Measurements from ENCODE around the gene KIF5C. TPM values are rescaled to one million over a fixed set of nuclear protein-coding genes. Genes with fewer than 3 reads are reported as not detected.

KIF5C gene
- total and polyA plus RNA-seq, 2 of the 13 experiments (the other 11 are each of a cell fraction or from before 2014, with no cell fraction given), result 0.15 to 0.20 TPM

DNA sequence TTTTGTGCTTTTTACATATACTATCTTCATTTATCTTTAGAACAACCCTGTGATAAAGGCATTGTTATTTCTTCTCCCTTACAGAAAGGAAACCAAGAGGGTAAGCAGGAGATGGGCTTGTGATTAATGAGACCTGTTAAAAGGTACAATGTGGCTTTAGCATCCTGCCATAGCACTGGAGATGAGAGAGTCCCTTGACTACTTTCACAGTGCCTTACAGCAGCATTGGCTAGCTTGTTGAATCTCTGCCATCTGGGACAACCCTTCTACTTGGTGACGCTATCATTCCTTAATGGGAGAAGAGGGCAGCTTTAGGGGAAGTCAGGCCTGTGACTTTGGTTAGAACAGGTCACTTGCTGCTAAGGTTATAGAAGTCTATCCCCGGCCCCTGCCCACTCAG is 95.4 kb downstream of the KIF5C start:
- no peaks in the 10 kb centered on the region for H3K9me3 ChIP-seq (ENCODE audit: low read length)
- no peaks in the 10 kb centered on the region for H3K36me3 ChIP-seq (replicated peaks in 1 of 2; ENCODE audit: control insufficient read depth in 1 of 2, insufficient read depth in 2 of 2, low read length in 2 of 2)
- BruUV-seq (replicated peaks), result no TSS peak
- DNase-seq (ENCODE audit: low spot score) (no peak), ATAC-seq (no peak), FAIRE-seq (no peak)
- no peaks in the 10 kb centered on the region for H3K4me1 ChIP-seq (ENCODE audit: insufficient read depth, low read length)
- no peaks in the 10 kb centered on the region for H3K79me2 ChIP-seq (ENCODE audit: insufficient read depth, low read length)
- 0 out of 5 replicates have a peak, but pooled peaks cover 0 to 6% of the 10 kb centered on the region in 2 experiments for H3K27me3 ChIP-seq (ENCODE audit: control insufficient read depth in 1 of 2, insufficient read depth in 2 of 2, low read length in 2 of 2)
- POLR2A ChIA-PET, result no interaction called here
- TF ChIP-seq WIZ (CRISPR knock-in tag; IDR thresholded peaks at IDR 0.05) (no peak), ZNF30 (CRISPR knock-in tag; IDR thresholded peaks at IDR 0.05) (no peak)
- in situ Hi-C loops (cut with HindIII; ENCODE audit: extremely low pct_ligation_motif_present, low pct_unique_long_range_greater_than_20kb), result no loop called here
- no peak overlapping the region for H2AFZ ChIP-seq (ENCODE audit: low read length)
- no peak overlapping the region for H3K9ac ChIP-seq (ENCODE audit: insufficient read depth, low read depth, low read length)
- intact Hi-C loops (cut with micrococcal nuclease; ENCODE audit: unreplicated experiment), result loop anchor here (2.0 kb wide), 1 partner anchor 34 kb away; no protein-coding TSS in a partner anchor
- WGBS (ENCODE audit: low lambda C conversion rate), result 0% methylated on average over 2 of the region's 2 CpGs
- no peaks in the 10 kb centered on the region for H4K20me1 ChIP-seq (ENCODE audit: insufficient read depth, low read length)
- H3K4me3 ChIP-seq (replicated peaks in 1 of 3; ENCODE audit: insufficient read depth in 1 of 3, low read depth in 2 of 3, low read length in 3 of 3), result no peak overlapping the region
- CTCF ChIA-PET (ENCODE audit: low intra/inter-chr PET ratio, low total read pairs), result no interaction called here
- H3K27ac ChIP-seq (ENCODE audit: extremely low read length, insufficient read depth, low read length), result no peak overlapping the region
- H3K4me2 ChIP-seq (ENCODE audit: low read depth, low read length), result no peak overlapping the region

DNA sequence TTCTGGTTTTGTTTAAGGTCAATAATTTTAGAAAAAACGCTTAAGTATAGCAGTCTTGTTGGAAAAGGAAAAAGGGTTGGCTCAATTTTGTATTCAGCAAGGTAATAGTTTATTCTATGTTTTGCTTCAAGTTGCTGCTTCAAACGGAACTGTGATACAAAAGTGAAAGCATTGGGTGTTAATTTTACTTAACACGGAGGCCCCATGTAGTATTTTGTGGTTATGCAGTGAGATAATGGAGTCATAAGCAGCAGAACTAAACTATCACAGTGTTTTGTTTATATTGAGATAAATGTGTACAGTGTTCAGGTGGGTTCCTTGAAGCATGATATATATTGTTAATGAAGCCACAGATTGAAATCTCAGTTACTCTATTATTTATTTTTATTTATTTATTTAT is 96.5 kb downstream of the KIF5C start:
- H3K27ac ChIP-seq (ENCODE audit: extremely low read length, insufficient read depth, low read length), result no peak overlapping the region
- no peak overlapping the region for H3K4me2 ChIP-seq (ENCODE audit: low read depth, low read length)
- CTCF ChIA-PET (ENCODE audit: low intra/inter-chr PET ratio, low total read pairs), result no interaction called here
- TF ChIP-seq ZNF446 (CRISPR knock-in tag; IDR thresholded peaks at IDR 0.05) (no peak), ZNF614 (CRISPR knock-in tag; IDR thresholded peaks at IDR 0.05; ENCODE audit: borderline replicate concordance) (no peak), ZNF616 (CRISPR knock-in tag; IDR thresholded peaks at IDR 0.05; ENCODE audit: low read depth) (no peak), ZNF761 (CRISPR knock-in tag; conservative IDR thresholded peaks at IDR 0.05) (no peak), SKIL (CRISPR knock-in tag; IDR thresholded peaks at IDR 0.05; ENCODE audit: borderline replicate concordance) (no peak), ZNF816 (CRISPR knock-in tag; IDR thresholded peaks at IDR 0.05; ENCODE audit: borderline replicate concordance) (no peak), GLMP (CRISPR knock-in tag; IDR thresholded peaks at IDR 0.05; ENCODE audit: borderline replicate concordance) (no peak), MIER3 (CRISPR knock-in tag; IDR thresholded peaks at IDR 0.05; ENCODE audit: borderline replicate concordance) (no peak), ZFAT (CRISPR knock-in tag; conservative IDR thresholded peaks at IDR 0.05) (no peak), HOXA7 (CRISPR knock-in tag; IDR thresholded peaks at IDR 0.05) (no peak), DZIP1 (CRISPR knock-in tag; IDR thresholded peaks at IDR 0.05) (no peak)

More for the DNA sequence above, 96.5 kb downstream of the KIF5C start:
- Histone ChIP-seq H2AFZ (ENCODE audit: low read length) (no peak overlapping the region), H3K36me3 (replicated peaks in 1 of 2; ENCODE audit: control insufficient read depth in 1 of 2, insufficient read depth in 2 of 2, low read length in 2 of 2) (no peaks in the 10 kb centered on the region), H3K4me3 (replicated peaks in 1 of 3; ENCODE audit: insufficient read depth in 1 of 3, low read depth in 2 of 3, low read length in 3 of 3) (no peak overlapping the region), H3K9me3 (ENCODE audit: low read length) (no peaks in the 10 kb centered on the region), H3K79me2 (ENCODE audit: insufficient read depth, low read length) (no peaks in the 10 kb centered on the region), H3K9ac (ENCODE audit: insufficient read depth, low read depth, low read length) (no peak overlapping the region), H3K27me3 (ENCODE audit: control insufficient read depth in 1 of 2, insufficient read depth in 2 of 2, low read length in 2 of 2) (0 out of 5 replicates have a peak, but pooled peaks cover 0 to 6% of the 10 kb centered on the region in 2 experiments), H4K20me1 (ENCODE audit: insufficient read depth, low read length) (no peaks in the 10 kb centered on the region), H3K4me1 (ENCODE audit: insufficient read depth, low read length) (no peaks in the 10 kb centered on the region)
- WGBS (ENCODE audit: low lambda C conversion rate), result 1% methylated on average over 3 of the region's 3 CpGs
- DNase-seq (ENCODE audit: low spot score) (no peak), ATAC-seq (no peak), FAIRE-seq (no peak)
- intact Hi-C loops (cut with micrococcal nuclease; ENCODE audit: unreplicated experiment), result loop anchor here (2.0 kb wide), 1 partner anchor 35 kb away; no protein-coding TSS in a partner anchor
- no TSS peak for BruUV-seq (replicated peaks)
- in situ Hi-C loops (cut with HindIII; ENCODE audit: extremely low pct_ligation_motif_present, low pct_unique_long_range_greater_than_20kb), result no loop called here
- POLR2A ChIA-PET, result no interaction called here
